ENCODE results near the gene CSNK2B.

Gene CSNK2B

GRCh38 chr6:31639043-31639442 lies 26.8 kb upstream of the CSNK2B start:
- no peak for DNase-seq

DNA sequence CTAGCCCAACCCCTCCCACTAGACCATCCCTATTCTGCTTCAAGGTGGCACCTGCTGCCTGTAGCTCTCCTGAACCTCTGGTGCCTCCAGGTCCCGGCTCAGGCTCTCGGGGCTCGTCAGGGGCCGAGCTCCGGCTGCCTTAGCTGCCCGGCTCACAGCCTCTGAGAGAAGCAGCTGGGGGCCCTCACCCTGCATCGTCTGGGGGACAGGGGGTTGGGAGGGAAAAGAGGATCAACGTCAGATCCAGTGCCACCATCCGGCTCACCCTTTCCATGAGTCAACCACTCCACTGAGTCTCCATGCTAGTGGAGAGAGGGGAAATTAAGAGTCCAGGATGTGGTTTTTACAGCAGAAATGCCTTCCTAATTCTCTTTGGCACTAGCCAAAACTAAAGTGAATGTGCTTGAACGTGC lies 26.4 kb upstream of the CSNK2B start:
- DNase-seq: no peak

DNA sequence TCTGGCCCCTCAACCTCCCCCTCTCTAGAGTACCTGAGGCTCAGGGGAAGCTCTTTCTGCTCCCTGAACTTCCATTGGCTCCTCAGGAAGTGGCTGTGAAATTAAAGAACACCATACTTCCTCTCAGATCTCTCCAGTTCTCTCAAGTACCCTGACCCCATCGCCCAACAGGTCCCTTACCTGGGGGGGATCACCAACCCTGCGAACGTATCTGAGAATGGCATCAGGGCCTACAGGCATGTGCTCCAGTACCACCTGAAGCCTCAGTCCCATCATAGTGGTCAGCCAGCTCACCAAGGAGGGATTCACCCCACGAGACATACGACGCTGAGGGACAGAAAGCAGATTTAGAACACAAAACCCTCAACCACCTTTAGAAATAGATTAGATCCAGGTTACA lies 25.3 kb upstream of the CSNK2B start:
- no peak for DNase-seq

DNA sequence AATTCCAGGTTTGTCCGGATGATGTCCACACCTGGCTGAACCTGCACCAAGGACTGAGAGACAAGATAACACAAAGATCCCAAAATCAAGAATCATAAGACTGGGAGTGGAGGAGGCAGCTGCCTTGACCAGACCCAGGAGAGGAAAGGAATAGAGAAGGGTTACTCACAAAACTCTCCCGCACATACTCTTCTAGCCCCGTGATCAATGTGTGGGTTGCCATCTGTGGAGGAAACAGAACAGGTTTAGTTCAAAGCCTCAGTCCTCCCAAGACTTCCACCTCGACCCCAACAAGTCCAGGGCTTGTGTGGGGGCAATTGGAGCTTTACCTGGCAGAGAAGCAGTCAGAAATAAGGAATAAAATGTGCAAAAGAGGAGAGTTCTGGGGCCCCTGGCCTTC lies 24.5 kb upstream of the CSNK2B start:
- no peak for DNase-seq

- DNase-seq: no peak
Measured at GRCh38 chr6:31642798-31643570, 22.9 kb upstream of the CSNK2B start.

DNA sequence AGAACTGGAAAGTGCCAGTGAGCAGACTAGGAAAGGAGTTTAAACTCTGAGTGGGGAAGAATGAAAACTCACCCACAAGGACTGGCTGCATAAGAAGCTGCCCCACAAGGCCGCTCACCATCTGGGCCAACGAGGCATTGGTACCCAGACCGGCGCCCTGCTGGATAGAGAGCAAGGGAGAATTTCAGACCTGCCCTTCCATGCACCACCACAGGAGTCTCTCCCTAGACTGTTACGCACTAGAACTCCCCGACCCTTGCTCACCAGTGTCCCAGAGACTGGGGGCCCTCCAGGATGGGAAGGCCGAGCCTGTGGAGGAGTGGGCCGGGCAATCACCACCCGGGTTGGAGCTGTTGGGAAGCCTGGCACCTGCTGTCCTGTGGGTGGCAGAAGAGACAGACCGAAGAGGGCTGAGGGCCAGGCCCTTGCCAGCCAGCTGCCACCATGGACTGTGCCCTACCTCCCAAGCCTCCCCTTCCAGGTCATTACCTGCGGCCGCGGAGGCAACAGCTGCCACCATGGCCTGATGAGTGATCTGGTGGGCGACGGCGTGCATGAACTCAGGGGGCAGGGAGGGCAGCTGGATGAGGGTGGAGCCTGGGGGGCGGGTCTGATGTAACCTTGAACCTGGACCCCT lies 21.9 kb upstream of the CSNK2B start:
- DNase-seq: no peak

- DNase-seq: no peak
Measured at GRCh38 chr6:31645325-31645724, 20.6 kb upstream of the CSNK2B start.

DNA sequence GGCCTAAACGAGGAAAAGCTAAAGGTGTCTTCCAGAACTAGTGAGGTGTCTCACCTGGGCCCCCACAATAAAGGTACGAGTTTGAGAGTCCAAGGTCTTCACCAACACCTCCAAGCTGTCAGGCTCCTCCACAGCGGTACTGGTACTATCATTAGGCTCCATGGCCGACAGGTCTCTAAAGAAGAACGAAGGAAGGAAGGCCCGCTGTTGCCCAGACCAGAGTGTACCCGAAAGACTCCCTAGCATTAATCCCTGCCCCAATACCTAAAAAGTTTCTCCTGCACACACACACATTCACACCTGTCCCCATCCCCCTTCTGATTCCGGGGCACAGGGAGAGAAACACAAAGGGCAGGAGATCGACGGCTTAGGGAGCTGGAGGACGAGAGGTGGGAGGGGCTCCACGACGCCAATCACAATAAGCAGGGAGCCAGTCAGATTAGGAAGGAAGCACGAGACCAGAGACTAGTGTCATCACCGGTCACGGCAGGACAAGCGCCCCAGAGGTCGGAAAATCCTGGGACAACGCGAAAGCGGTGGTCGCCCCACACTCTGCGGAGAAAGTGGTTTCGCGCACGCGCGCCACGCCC lies 14.2 kb upstream of the CSNK2B start:
- peak; percentile 64 to 71 for DNase-seq

GRCh38 chr6:31652925-31653724 lies 12.8 kb upstream of the CSNK2B start:
- peak in 1 of 2 experiments; percentile 97 for DNase-seq

DNA sequence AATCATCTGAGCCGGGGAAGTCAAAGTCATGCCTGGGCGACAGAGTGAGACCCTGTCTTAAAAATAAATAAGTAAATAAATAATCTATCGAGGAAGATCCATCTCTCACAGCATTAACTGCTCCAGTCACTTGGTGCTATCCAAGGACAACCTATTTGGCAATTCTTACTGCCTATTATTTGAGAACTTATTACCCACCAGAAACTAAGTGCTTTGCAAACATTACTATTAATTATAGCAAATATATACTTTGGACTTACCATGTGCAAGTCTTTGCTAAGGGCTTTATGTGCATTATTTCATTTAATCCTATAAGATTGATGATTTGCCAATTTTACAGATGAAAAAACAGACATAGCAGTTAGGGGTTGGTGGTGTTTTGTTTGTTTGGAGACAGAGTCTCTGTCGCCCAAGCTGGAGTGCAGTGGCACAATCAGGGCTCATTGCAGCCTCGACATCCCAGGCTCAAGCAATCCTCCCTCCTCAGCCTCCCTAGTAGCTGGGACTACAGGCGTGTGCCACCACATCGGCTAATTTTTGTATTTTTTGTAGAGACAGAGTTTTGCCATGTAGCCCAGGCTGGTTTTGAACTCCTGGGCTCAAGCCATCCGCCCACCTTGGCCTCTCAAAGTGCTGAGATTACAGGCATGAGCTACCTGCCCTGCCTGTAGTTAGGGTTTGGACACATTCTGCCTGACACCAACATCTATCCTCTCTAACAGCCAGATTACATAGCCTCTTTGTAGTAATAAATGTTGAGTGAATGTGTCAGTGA lies 11.1 kb upstream of the CSNK2B start:
- no peak for DNase-seq

GRCh38 chr6:31655349-31656237 lies 10.3 kb upstream of the CSNK2B start, which contains the start of gene APOM:
Gene APOM, plus strand, starts transcription at chr6:31655894. Its CDS starts 73 bp downstream, at chr6:31655967.
- no peak for DNase-seq

- no peak for DNase-seq
Measured at GRCh38 chr6:31657406-31658157, 8.3 kb upstream of the CSNK2B start.

DNA sequence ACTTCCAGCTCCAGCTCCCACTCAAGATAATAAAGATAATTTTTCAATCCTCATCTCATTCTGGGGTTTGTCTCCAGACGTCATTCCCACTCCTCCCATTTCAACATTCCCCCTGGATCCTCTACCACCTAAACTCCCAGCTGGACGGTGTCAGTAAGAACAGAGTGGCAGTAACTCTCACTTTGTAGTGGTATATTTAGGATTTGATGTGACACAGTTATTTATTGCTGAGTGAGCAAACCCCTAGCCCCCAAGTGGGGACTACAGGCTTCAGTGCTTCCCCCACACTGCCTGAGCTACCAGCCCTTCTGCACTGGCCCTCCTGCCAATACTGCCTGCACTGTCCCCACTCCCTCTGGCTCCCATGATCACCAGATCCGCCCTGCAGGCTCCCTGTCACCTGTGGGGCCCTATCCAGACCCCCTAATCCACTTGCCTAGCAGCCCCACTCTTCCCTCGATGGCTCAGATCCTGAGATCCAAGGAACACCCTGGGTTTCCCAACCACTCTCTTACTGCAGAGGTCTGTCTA lies 7.7 kb upstream of the CSNK2B start:
- DNase-seq: no peak

- no peak for DNase-seq
Measured at GRCh38 chr6:31658983-31659648, 6.8 kb upstream of the CSNK2B start.

GRCh38 chr6:31659649-31660380 lies 6.1 kb upstream of the CSNK2B start:
- no peak for DNase-seq

- DNase-seq: peak; percentile 74 to 85
Measured at GRCh38 chr6:31660381-31661261, 5.3 kb upstream of the CSNK2B start, which contains the start of gene C6orf47. Gene C6orf47, minus strand, starts transcription at chr6:31660778. Its CDS starts 831 bp downstream, at chr6:31659947.

DNA sequence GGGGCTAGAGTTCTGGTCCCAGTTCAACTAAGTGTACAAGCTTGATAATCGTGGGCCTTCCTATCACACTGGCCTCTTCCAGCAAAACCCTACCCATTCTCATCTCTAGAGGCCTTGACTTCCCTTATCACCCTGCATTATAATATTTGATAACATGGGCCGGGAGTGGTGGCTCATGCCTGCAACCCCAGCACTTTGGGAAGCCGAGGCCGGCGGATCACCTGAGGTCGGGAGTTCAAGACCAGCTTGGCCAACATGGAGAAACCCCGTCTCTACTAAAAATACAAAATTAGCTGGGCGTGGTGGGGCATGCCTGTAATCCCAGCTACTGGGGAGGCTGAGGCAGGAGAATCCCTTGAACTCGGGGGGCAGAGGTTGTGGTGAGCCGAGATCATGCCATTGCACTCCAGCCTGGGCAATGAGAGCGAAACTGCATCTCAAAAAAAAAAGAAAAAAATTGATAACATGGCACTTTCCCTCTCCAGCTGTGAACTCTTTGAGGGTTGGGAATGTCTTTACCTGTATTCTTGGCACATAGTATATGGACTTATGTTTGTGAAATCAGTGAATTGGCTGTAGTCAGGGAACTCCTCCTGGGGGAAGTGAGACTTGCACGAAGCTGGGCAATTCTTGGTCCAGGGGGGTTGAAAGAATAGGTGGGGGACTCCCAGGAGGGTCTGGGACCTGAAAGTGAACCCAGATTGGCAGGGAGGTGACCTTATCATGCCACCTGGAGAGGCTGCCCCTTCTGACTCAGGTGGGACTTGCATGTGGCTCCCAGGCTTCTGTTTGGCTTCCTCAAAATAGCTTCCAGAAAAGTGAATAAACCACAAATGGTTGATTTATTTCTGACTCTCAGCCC lies 4.4 kb upstream of the CSNK2B start:
- no peak for DNase-seq
